Karpas-422 (cell line): ENCODE measurements around the gene FAM180A. TPM values are rescaled to one million over a fixed set of nuclear protein-coding genes. Genes with fewer than 3 reads are reported as not detected.

Experiments used
- DNase-seq: peaks from one replicate; pipeline ENCODE4 v3.0.0-alpha.2; 2015
- H2AFZ ChIP-seq: fragments of 200-600 bp; sonication (generic); 2 replicates; pipeline ENCODE4 v1.6.1; 2014; ENCODE audit warnings: antibody characterized with exemption, low read length, mixed read lengths
- H3K27ac ChIP-seq: fragments of 200-600 bp; sonication (generic); 2 replicates; pipeline ENCODE4 v1.5.1; 2014; ENCODE audit warnings: mild to moderate bottlenecking, low read length, moderate library complexity
- H3K27me3 ChIP-seq: fragments of 200-600 bp; sonication (generic); 2 replicates; pipeline ENCODE4 v1.6.1; 2014; ENCODE audit warnings: low read length, mixed read lengths
- H3K36me3 ChIP-seq: fragments of 200-600 bp; sonication (generic); 2 replicates; pipeline ENCODE4 v1.6.1; 2014; ENCODE audit warnings: low read length, mixed read lengths; ENCODE audit not compliant: insufficient read depth
- H3K4me1 ChIP-seq: fragments of 200-600 bp; sonication (generic); 2 replicates; pipeline ENCODE4 v1.6.1; 2014; ENCODE audit warnings: mild to moderate bottlenecking, low read length, mixed read lengths
- H3K4me2 ChIP-seq: fragments of 200-600 bp; sonication (generic); 2 replicates; pipeline ENCODE4 v1.6.1; 2014; ENCODE audit warnings: low read length, low read depth, mild to moderate bottlenecking; ENCODE audit not compliant: poor library complexity, severe bottlenecking
- H3K4me3 ChIP-seq: fragments of 200-600 bp; sonication (generic); 2 replicates; pipeline ENCODE4 v1.5.1; 2014; ENCODE audit warnings: mild to moderate bottlenecking, antibody characterized with exemption, low read length, mixed read lengths
- H3K79me2 ChIP-seq: fragments of 200-600 bp; sonication (generic); 2 replicates; pipeline ENCODE4 v1.6.1; 2014; ENCODE audit warnings: mild to moderate bottlenecking, low read length, mixed read lengths
- H3K9ac ChIP-seq: fragments of 200-600 bp; sonication (generic); 2 replicates; pipeline ENCODE4 v1.6.0; 2014; ENCODE audit warnings: low read length
- H3K9me2 ChIP-seq: fragments of 200-600 bp; sonication (generic), shearing (Covaris generic); replicated peaks from 2 replicates; pipeline ENCODE4 v1.6.0; 2014; ENCODE audit warnings: mild to moderate bottlenecking, low read length, moderate library complexity; ENCODE audit not compliant: insufficient read depth
- H3K9me3 ChIP-seq: fragments of 300-700, 200-600 bp; sonication (generic); 2 replicates; pipeline ENCODE4 v1.6.1; 2014; ENCODE audit warnings: low read length, mixed read lengths
- H4K20me1 ChIP-seq: fragments of 200-600 bp; sonication (generic); 2 replicates; pipeline ENCODE4 v1.6.1; 2014; ENCODE audit warnings: mild to moderate bottlenecking, antibody characterized with exemption, low read length, low read depth; ENCODE audit not compliant: insufficient read depth
- total RNA-seq: library from RNA; depleted of rRNA; stranded (reverse); fragments of >200 nt; shearing (Covaris generic); gene quantifications from 2 replicates; pipeline ENCODE4 v1.2.3, GENCODE V29; 2014; ENCODE audit warnings: low replicate concordance; rRNA removed

Gene FAM180A
- total RNA-seq = not detected in 2 replicates

DNA sequence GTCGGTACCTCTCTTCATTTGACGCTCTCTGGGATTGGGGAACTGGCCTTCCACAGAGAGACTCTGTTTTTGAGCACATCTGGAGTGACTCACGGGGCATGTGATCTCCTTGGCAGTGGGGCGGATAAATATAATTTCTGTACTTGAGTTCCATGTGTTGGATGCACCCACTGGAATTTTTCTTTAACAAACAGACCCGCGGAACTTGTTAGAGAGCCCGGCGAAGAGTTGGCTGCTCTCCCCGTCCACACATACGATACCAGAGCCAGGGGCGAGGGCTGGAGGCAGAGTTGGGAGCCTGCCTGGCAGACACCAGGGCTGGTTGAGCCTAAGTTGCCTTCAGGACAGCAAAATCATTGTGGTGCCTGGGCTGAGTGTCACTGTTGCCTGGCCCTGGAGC, at the start of gene FAM180A:
Gene FAM180A, minus strand, starts transcription at position 44 of the 400 bp plus-strand sequence. CDS start 233 bp downstream, outside the sequence.
- H3K4me1 ChIP-seq = no peaks in the 10 kb centered on the region
- no peak within 1 kb of the TSS for H3K9ac ChIP-seq
- no peaks in the 10 kb centered on the region for H3K27me3 ChIP-seq
- H3K9me2 ChIP-seq = no peaks in the 10 kb centered on the region
- no peak within 1 kb of the TSS for H3K4me3 ChIP-seq
- no peaks in the 10 kb centered on the region for H3K9me3 ChIP-seq
- no peak within 1 kb of the TSS for H2AFZ ChIP-seq
- no peaks in the 10 kb centered on the region for H4K20me1 ChIP-seq
- H3K36me3 ChIP-seq = no peaks in the 10 kb centered on the region
- no peak within 1 kb of the TSS for H3K4me2 ChIP-seq
- no peaks in the 10 kb centered on the region for H3K79me2 ChIP-seq
- DNase-seq = no peak
- no peak within 1 kb of the TSS for H3K27ac ChIP-seq

DNA sequence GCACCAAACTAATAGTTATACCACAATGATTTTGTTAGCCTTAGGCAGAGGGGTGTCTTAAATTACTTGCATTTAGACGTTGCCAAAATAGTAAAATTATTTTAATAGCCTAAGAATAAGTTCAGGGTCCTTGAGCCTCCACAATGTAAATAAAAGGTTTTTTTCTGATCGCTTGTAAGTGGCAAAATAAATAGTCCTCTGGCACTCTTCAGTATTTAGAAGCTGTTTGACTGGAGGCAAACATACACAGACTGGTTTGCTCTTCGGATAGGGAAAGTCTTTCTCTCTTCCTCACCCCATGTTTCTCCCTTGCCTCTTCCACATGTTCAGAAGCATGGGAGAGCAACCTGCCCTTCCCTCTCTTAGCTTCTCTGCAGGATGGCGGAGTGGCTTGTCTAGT, 49.5 kb upstream of the FAM180A start:
- no peaks in the 10 kb centered on the region for H4K20me1 ChIP-seq
- H2AFZ ChIP-seq = no peak overlapping the region
- no peaks in the 10 kb centered on the region for H3K4me1 ChIP-seq
- H3K27ac ChIP-seq = no peak overlapping the region
- H3K79me2 ChIP-seq = no peaks in the 10 kb centered on the region
- no peaks in the 10 kb centered on the region for H3K36me3 ChIP-seq
- H3K9me3 ChIP-seq = no peaks in the 10 kb centered on the region
- H3K9me2 ChIP-seq = no peaks in the 10 kb centered on the region
- H3K4me2 ChIP-seq = no peak overlapping the region
- H3K27me3 ChIP-seq = no peaks in the 10 kb centered on the region
- DNase-seq = no peak
- H3K4me3 ChIP-seq = no peak overlapping the region
- H3K9ac ChIP-seq = no peak overlapping the region

DNA sequence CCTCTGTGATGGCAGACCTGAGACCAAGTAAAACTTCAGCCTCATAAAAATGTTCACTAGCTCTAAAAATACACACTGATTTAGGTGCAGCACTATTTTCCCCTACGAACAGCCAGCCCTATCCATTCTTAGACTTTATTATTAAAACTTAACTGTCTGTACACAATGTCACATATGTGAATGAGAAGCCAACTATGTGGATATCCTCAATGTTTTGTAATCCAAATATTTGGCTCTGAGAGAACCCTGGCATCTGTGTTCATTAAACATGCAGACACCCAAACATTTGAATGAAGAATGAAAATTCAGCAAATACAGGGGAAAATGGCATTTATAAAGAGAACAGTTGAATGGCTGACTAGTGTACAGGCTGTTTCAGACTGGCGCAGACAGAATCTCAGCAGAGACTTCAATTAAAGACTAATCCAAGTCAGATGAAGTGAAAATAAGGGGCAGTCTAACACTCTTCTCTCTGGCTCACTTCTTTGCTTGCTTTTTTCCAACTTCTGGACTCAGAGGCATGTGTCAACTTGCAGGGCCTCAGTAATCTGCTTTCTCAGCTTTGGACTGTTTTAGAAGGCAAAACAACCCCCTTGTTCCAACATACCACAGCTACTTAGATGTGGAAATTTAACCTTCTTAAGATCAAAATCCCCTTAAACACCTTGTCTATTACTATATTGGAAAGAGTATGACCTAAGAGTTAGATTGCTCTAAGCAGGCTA, 47.4 kb upstream of the FAM180A start:
- Histone ChIP-seq H3K27ac (no peak overlapping the region), H3K9me2 (no peaks in the 10 kb centered on the region), H4K20me1 (no peaks in the 10 kb centered on the region), H3K9ac (no peak overlapping the region), H3K36me3 (no peaks in the 10 kb centered on the region), H3K9me3 (no peaks in the 10 kb centered on the region), H3K27me3 (no peaks in the 10 kb centered on the region), H3K4me1 (no peaks in the 10 kb centered on the region), H2AFZ (no peak overlapping the region), H3K4me3 (no peak overlapping the region), H3K4me2 (no peak overlapping the region), H3K79me2 (no peaks in the 10 kb centered on the region)
- no peak for DNase-seq

DNA sequence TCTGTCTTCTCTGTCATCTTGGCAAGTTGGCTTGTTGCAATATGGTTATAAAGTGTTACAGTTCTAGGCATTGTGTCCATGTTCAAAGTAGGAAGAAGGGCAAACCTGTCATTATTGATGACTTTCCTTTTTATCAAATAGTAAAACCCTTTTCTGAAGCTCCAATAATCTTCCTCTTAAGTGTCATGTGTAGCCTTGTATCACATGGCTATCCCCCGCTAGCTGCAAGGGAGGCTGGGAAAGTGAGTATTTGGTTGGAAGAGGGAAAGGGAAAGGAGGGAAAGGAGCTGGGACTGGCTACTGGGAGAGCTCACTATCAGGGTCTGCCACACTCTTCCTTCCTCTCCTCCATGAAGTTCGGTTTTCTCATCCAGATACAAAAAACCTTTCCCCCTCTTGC, 45.2 kb upstream of the FAM180A start:
- Histone ChIP-seq H3K4me2 (no peak overlapping the region), H3K4me1 (no peaks in the 10 kb centered on the region), H3K9me3 (no peaks in the 10 kb centered on the region), H3K9ac (no peak overlapping the region), H3K79me2 (no peaks in the 10 kb centered on the region), H3K9me2 (no peaks in the 10 kb centered on the region), H3K36me3 (no peaks in the 10 kb centered on the region), H3K4me3 (no peak overlapping the region), H3K27me3 (no peaks in the 10 kb centered on the region), H2AFZ (no peak overlapping the region), H4K20me1 (no peaks in the 10 kb centered on the region), H3K27ac (no peak overlapping the region)
- no peak for DNase-seq

DNA sequence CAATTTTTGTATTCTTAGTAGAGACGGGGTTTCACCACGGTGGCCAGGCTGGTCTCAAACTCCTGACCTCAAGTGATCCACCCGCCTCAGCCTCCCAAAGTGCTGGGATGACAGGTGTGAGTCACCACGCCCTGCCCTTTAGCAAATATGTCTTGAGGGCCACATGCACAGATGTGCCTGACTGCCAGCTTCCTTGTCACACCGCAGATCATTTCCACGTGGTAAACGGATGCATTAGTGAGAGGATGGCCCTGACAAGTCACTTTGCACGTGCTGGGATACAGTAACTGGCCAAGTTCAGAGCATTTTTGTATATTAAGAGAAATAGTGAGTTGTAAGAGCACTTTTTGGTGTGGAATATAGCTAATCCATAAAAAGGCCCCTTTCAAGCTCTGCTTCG, 44.3 kb upstream of the FAM180A start:
- H3K36me3 ChIP-seq = no peaks in the 10 kb centered on the region
- no peaks in the 10 kb centered on the region for H3K4me1 ChIP-seq
- H3K27ac ChIP-seq = no peak overlapping the region
- H3K4me2 ChIP-seq = no peak overlapping the region
- no peaks in the 10 kb centered on the region for H3K9me2 ChIP-seq
- H3K4me3 ChIP-seq = no peak overlapping the region
- H3K9me3 ChIP-seq = no peaks in the 10 kb centered on the region
- no peak overlapping the region for H2AFZ ChIP-seq
- no peak overlapping the region for H3K9ac ChIP-seq
- no peak for DNase-seq
- H3K27me3 ChIP-seq = no peaks in the 10 kb centered on the region
- H3K79me2 ChIP-seq = no peaks in the 10 kb centered on the region
- H4K20me1 ChIP-seq = no peaks in the 10 kb centered on the region

DNA sequence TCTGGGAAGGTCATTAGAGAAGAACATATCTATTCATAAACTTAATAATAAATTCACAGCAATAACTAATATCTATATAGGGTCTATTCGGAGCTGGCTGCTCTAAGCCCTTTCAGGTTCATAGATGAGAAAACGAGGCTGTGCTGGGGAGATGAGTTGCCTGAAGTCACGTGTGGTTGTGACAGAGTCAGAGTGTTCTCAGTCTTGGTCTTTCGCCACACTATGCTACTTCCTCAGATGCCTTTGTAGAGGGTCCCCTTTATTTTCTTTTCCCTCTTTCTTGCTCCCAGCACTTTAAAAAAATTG, 43.7 kb upstream of the FAM180A start:
- Histone ChIP-seq H3K79me2 (no peaks in the 10 kb centered on the region), H4K20me1 (no peaks in the 10 kb centered on the region), H3K9me3 (no peaks in the 10 kb centered on the region), H3K4me3 (no peak overlapping the region), H2AFZ (no peak overlapping the region), H3K4me2 (no peak overlapping the region), H3K36me3 (no peaks in the 10 kb centered on the region), H3K27me3 (no peaks in the 10 kb centered on the region), H3K27ac (no peak overlapping the region), H3K9ac (no peak overlapping the region), H3K9me2 (no peaks in the 10 kb centered on the region), H3K4me1 (no peaks in the 10 kb centered on the region)
- no peak for DNase-seq

DNA sequence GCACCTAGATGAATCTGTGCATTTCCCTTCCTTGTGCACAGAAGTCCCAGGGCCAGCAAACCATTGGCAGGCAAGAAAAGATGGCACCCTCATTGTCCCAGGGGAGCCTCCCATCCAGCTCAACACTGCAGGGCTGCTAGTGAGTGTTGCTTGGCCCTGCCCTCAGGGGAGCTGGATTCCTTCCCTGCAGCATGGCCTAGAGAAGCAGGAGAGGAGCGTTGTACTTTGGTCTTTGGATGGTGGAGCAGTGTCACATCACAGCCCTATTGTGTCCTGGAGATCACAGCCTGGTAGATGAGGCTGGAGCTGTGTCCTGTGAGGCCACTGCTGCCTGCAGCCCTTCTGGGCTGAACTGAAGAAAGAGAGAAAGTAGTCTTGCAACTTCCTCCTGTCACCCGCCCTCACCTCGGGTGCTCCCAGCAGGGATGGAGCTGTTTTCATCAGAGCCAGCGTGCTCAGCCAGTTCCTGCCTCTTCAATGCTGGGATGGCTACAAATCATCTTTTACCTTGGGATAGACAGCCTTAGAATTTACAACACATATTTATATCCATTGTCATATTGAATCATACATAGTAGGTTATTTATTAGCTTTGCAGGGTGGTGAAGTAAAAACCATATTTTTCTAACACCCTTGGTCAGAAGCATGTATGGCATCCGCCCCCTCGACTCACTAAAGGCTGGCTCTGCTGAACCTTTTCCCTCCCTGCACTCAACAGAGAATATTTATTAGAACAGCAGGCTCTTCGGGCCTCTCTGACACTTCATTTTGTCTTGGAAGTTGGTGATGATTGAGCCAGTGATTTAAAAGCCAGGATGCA, 43.1 kb upstream of the FAM180A start:
- H3K9me3 ChIP-seq = no peaks in the 10 kb centered on the region
- H3K27ac ChIP-seq = no peak overlapping the region
- no peak overlapping the region for H3K4me3 ChIP-seq
- H4K20me1 ChIP-seq = no peaks in the 10 kb centered on the region
- no peaks in the 10 kb centered on the region for H3K79me2 ChIP-seq
- no peak overlapping the region for H2AFZ ChIP-seq
- no peaks in the 10 kb centered on the region for H3K36me3 ChIP-seq
- no peaks in the 10 kb centered on the region for H3K4me1 ChIP-seq
- DNase-seq = no peak
- H3K9me2 ChIP-seq = no peaks in the 10 kb centered on the region
- no peaks in the 10 kb centered on the region for H3K27me3 ChIP-seq
- no peak overlapping the region for H3K4me2 ChIP-seq
- no peak overlapping the region for H3K9ac ChIP-seq

DNA sequence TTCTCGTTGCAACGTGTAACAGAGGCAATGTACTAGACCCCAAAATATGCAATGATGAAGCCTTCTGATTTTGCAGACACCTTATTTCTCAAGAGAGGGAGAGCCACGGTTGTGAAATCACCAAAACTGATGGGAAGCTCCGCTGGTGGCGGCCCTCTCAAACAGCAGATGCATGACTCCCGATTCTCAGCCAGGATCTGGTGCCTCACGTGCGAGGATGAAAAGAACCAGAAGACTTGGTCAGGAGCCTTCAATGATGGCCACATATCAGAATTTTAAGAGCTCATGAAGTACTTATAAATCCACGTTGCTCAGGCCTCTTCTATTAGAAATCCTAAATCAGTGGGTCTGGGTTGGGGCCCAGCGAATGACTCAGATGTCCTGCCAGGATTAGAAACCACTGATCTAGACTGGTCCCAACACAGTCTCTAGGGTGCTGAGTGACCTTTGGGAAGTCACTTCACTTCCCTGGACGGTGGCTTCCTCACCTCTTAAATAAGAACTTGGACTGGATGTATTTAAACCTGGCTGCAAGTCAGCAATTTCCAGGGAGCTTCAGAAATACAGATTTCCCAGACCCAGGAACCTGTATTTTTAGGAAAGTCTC, 41.9 kb upstream of the FAM180A start:
- H3K9me3 ChIP-seq = no peaks in the 10 kb centered on the region
- DNase-seq = no peak
- no peaks in the 10 kb centered on the region for H3K79me2 ChIP-seq
- no peaks in the 10 kb centered on the region for H3K4me1 ChIP-seq
- H3K4me3 ChIP-seq = no peak overlapping the region
- H3K27me3 ChIP-seq = no peaks in the 10 kb centered on the region
- no peak overlapping the region for H3K4me2 ChIP-seq
- no peaks in the 10 kb centered on the region for H3K36me3 ChIP-seq
- H4K20me1 ChIP-seq = no peaks in the 10 kb centered on the region
- H3K27ac ChIP-seq = no peak overlapping the region
- no peaks in the 10 kb centered on the region for H3K9me2 ChIP-seq
- H3K9ac ChIP-seq = no peak overlapping the region
- no peak overlapping the region for H2AFZ ChIP-seq
